ENCODE data around the gene VSTM2L. TPM values are rescaled to one million over a fixed set of nuclear protein-coding genes. Genes with fewer than 3 reads are reported as not detected.

Gene VSTM2L
- total RNA-seq, 1 donor from 2014 or later, result 12.9 TPM

GRCh38 chr20:37901240-37901639, 1.7 kb upstream of the VSTM2L start:
- Histone ChIP-seq H3K36me3 (no peaks in the 10 kb centered on the region), H3K9me3 (no peaks in the 10 kb centered on the region), H3K27ac (no peak overlapping the region), H3K4me1 (peaks cover 8% of the 10 kb centered on the region), H3K4me3 (no peak overlapping the region), H3K27me3 (peaks cover 30% of the 10 kb centered on the region)
- DNase-seq (no peak), ATAC-seq (no peak)
- TF ChIP-seq, protein P1, sequence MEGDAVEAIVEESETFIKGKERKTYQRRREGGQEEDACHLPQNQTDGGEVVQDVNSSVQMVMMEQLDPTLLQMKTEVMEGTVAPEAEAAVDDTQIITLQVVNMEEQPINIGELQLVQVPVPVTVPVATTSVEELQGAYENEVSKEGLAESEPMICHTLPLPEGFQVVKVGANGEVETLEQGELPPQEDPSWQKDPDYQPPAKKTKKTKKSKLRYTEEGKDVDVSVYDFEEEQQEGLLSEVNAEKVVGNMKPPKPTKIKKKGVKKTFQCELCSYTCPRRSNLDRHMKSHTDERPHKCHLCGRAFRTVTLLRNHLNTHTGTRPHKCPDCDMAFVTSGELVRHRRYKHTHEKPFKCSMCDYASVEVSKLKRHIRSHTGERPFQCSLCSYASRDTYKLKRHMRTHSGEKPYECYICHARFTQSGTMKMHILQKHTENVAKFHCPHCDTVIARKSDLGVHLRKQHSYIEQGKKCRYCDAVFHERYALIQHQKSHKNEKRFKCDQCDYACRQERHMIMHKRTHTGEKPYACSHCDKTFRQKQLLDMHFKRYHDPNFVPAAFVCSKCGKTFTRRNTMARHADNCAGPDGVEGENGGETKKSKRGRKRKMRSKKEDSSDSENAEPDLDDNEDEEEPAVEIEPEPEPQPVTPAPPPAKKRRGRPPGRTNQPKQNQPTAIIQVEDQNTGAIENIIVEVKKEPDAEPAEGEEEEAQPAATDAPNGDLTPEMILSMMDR (IDR thresholded peaks at IDR 0.05), result no peak
- intact Hi-C loops (cut with DNase I), result no loop called here

DNA sequence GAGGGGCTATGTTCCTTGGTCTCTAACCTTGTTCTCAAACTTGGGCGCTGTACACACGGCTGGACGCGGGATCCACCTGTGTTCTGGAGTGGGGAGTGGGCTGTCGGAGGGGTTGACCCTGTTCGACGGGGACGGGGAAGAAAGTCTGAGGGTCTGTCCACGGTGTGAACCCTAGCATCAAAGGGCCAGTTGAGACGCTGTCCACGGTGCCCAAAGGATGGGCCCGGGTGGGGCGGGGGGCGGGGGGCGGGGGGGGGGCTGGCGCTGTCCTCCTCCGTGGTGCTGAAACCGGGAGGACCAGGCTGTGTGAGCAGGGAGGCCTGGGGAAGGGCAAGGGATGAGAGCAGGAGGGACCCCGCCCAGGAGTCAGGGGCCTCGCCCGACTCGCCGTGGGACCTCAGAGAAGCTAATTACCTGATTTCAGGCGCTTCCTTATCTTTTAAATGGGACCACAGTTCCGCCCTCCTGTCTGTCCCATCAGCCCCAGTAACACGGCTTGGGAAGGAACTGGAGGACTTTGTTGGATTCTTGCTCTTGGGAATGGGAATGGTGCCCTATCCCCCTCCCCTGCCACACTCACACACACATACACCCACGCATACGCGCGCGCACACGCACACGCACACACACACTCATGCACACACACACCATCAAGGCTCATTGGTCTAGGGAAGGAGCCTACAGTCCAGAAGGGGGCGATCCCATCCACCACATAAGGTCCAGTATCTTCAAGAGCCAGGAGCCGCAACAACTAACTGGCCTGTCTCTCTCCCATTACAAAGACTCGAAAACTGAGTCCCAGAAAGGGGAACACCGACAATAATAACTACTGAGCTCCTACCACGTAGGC, 1.0 kb upstream of the VSTM2L start:
- no peak for DNase-seq
- peaks cover 8% of the 10 kb centered on the region for H3K4me1 ChIP-seq
- H3K27ac ChIP-seq, result no peak overlapping the region
- TF ChIP-seq, protein P1 (IDR thresholded peaks at IDR 0.05), result peak; percentile 42
- H3K4me3 ChIP-seq, result peak overlapping the region; percentile 42
- intact Hi-C loops (cut with DNase I), result no loop called here
- H3K27me3 ChIP-seq, result peaks cover 30% of the 10 kb centered on the region
- H3K36me3 ChIP-seq, result no peaks in the 10 kb centered on the region
- H3K9me3 ChIP-seq, result no peaks in the 10 kb centered on the region
- peak; percentile 75 for ATAC-seq

- peak; percentile 6 for ATAC-seq
- Histone ChIP-seq H3K27me3 (peaks cover 30% of the 10 kb centered on the region), H3K4me3 (peak overlapping the region; percentile 42), H3K4me1 (peaks cover 8% of the 10 kb centered on the region), H3K27ac (no peak overlapping the region), H3K9me3 (no peaks in the 10 kb centered on the region), H3K36me3 (no peaks in the 10 kb centered on the region)
- TF ChIP-seq, protein P1 (IDR thresholded peaks at IDR 0.05), result peak; percentile 38
- no peak for DNase-seq
- intact Hi-C loops (cut with DNase I), result no loop called here
Measured at GRCh38 chr20:37903317-37904007, 535 bp downstream of the VSTM2L start.

DNA sequence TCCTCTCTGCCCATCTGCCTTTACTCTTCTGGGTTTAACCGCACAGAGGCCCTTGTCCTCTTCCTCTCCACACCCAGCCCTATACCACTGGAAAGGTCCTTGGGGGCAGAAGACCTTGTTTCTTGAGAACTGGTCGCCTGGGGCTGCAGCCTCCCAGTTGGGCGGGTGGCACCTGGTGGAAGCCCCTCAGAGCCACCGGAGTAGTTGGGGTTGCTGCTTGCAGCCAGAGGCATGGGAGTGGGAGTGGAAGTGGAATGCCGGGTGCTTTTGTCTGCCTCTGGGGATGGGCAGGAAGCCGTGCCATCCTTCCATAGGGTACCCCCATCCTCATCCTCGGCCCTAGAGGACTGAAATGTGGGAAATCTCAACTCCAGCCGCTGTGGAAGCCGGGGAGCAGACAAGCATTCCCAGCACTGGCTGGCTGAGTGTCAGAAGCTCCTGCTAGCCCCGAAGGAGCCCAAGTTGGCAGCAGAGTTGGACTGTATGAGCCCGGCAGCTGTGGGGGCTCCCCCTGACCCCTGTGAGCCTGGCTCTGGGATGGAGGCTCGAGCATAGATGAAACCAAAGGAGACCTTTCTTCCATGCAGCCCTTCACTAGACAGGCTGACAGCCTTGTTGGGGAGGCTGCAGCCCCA, 1.2 kb downstream of the VSTM2L start:
- H3K4me1 ChIP-seq, result peaks cover 8% of the 10 kb centered on the region
- H3K4me3 ChIP-seq, result peak overlapping the region; percentile 42
- H3K9me3 ChIP-seq, result no peaks in the 10 kb centered on the region
- peaks cover 30% of the 10 kb centered on the region for H3K27me3 ChIP-seq
- TF ChIP-seq, protein P1 (IDR thresholded peaks at IDR 0.05), result no peak
- intact Hi-C loops (cut with DNase I), result no loop called here
- ATAC-seq (no peak), DNase-seq (no peak)
- H3K27ac ChIP-seq, result no peak overlapping the region
- H3K36me3 ChIP-seq, result no peaks in the 10 kb centered on the region

GRCh38 chr20:37904845-37905373, 2.0 kb downstream of the VSTM2L start:
- no peak overlapping the region for H3K4me3 ChIP-seq
- H3K27me3 ChIP-seq, result peaks cover 35% of the 10 kb centered on the region
- TF ChIP-seq, protein P1 (IDR thresholded peaks at IDR 0.05), result no peak
- intact Hi-C loops (cut with DNase I), result no loop called here
- H3K36me3 ChIP-seq, result no peaks in the 10 kb centered on the region
- DNase-seq (no peak), ATAC-seq (no peak)
- H3K9me3 ChIP-seq, result no peaks in the 10 kb centered on the region
- H3K4me1 ChIP-seq, result peaks cover 8% of the 10 kb centered on the region
- no peak overlapping the region for H3K27ac ChIP-seq
